ENCODE data around the gene TAMM41. TPM values are rescaled to one million over a fixed set of nuclear protein-coding genes. Genes with fewer than 3 reads are reported as not detected.

Gene TAMM41
- total RNA-seq, 1 experiment from 2014 or later: 24.3 TPM

GRCh38 chr3:11805716-11806115 is 41.0 kb downstream of the TAMM41 start:
- H4K8ac ChIP-seq (replicated peaks; ENCODE audit: insufficient read length, low read depth, low read length): no peak overlapping the region
- no peaks in the 10 kb centered on the region for H4K20me1 ChIP-seq (ENCODE audit: control insufficient read depth, insufficient read depth, insufficient read length)
- no peaks in the 10 kb centered on the region for H3K4me1 ChIP-seq (ENCODE audit: insufficient read depth, low read length)
- no peak overlapping the region for H3T11ph ChIP-seq (ENCODE audit: low read length)
- WGBS (ENCODE audit: extremely low coverage, insufficient read length, low lambda C conversion rate): no CpG with 5 or more reads among the region's 7 CpGs
- no peak overlapping the region for H3K27ac ChIP-seq (ENCODE audit: insufficient read length, low read depth, low read length)
- H2BK120ac ChIP-seq (ENCODE audit: low read depth, low read length, poor library complexity, severe bottlenecking): no peak overlapping the region
- Mint-ChIP-seq H3K27me3 (ENCODE audit: low read depth) (no peaks in the 10 kb centered on the region), H3K4me1 (no peaks in the 10 kb centered on the region), H3K36me3 (ENCODE audit: insufficient read depth in 1 of 3, low read depth in 3 of 3) (peaks cover 17 to 59% (median 54%) of the 10 kb centered on the region in 3 experiments), H3K27ac (no peak overlapping the region), H3K9me3 (no peaks in the 10 kb centered on the region), H3K4me3 (no peak overlapping the region)
- no peak overlapping the region for H2BK20ac ChIP-seq (ENCODE audit: low read depth, low read length, poor library complexity, severe bottlenecking)
- H3K14ac ChIP-seq (ENCODE audit: insufficient read depth, low read length): no peak overlapping the region
- no peaks in the 10 kb centered on the region for H3K9me3 ChIP-seq (ENCODE audit: control insufficient read depth, low read depth, low read length)
- no peaks in the 10 kb centered on the region for H3K27me3 ChIP-seq (ENCODE audit: insufficient read depth, low read length)
- H4K5ac ChIP-seq (ENCODE audit: insufficient read length, low read depth, low read length): no peak overlapping the region
- H2AFZ ChIP-seq (ENCODE audit: low read length): no peak overlapping the region
- no peaks in the 10 kb centered on the region for H3K79me2 ChIP-seq (ENCODE audit: insufficient read depth, low read length)
- no peak overlapping the region for H2BK5ac ChIP-seq (ENCODE audit: insufficient read length, low read length)
- no peak overlapping the region for H2BK15ac ChIP-seq (ENCODE audit: low read depth, low read length)
- H3K4me2 ChIP-seq (ENCODE audit: insufficient read depth, insufficient read length, low read length): no peak overlapping the region
- H2AK5ac ChIP-seq (ENCODE audit: insufficient read length, low read length): no peak overlapping the region
- H3K79me1 ChIP-seq (ENCODE audit: insufficient read depth, low read depth, low read length, poor library complexity, severe bottlenecking): no peaks in the 10 kb centered on the region
- no peak overlapping the region for H2BK12ac ChIP-seq (ENCODE audit: insufficient read length, low read depth, low read length)
- H4K91ac ChIP-seq (ENCODE audit: insufficient read length, low read depth, low read length): no peak overlapping the region
- H3K18ac ChIP-seq (ENCODE audit: insufficient read length, low read depth, low read length): no peak overlapping the region
- no peaks in the 10 kb centered on the region for H3K23me2 ChIP-seq (ENCODE audit: insufficient read length, low read depth, low read length, poor library complexity, severe bottlenecking)
- no peak for TF ChIP-seq CTCF (conservative IDR thresholded peaks at IDR 0.05)
- no peak for DNase-seq
- no peak overlapping the region for H3K9ac ChIP-seq (ENCODE audit: extremely low read depth, insufficient read length, low read length)
- H3K56ac ChIP-seq (ENCODE audit: insufficient read length, low read depth, low read length): no peak overlapping the region
- H3K4ac ChIP-seq (ENCODE audit: low read depth, low read length): no peak overlapping the region
- H3K23ac ChIP-seq (ENCODE audit: insufficient read length, low read depth, low read length): no peak overlapping the region
